SK-N-SH treated with all-trans-retinoic acid at 6 μM for 48 hours (cell line): Measurements from ENCODE around the gene TRAP1.

ENCODE experiments used
- ATAC-seq: fragments of 200-7000 bp; cut with Tn5 transposase; 3 replicates; pipeline ENCODE4 v1.9.1; 2020; ENCODE audit warnings: mild to moderate bottlenecking, moderate library complexity
- CREB5 ChIP-seq: fragments of 250-450 bp; sonication (Bioruptor Pico); IDR thresholded peaks from 2 replicates; pipeline ENCODE4 v1.5.1; 2020; ENCODE audit warnings: low read depth, mild to moderate bottlenecking, moderate library complexity
- CSDC2 ChIP-seq: fragments of 250-450 bp; sonication (Bioruptor Pico); IDR thresholded peaks from 2 replicates; pipeline ENCODE4 v1.5.0; 2020; ENCODE audit warnings: mild to moderate bottlenecking, moderate library complexity
- CSRNP3 ChIP-seq: fragments of 250-450 bp; sonication (Bioruptor Pico); IDR thresholded peaks from 2 replicates; pipeline ENCODE4 v1.5.1; 2021; ENCODE audit warnings: mild to moderate bottlenecking, moderate library complexity
- ESRRG ChIP-seq: fragments of 250-450 bp; sonication (Bioruptor Pico); IDR thresholded peaks from 2 replicates; pipeline ENCODE4 v1.6.1; 2021; ENCODE audit warnings: mild to moderate bottlenecking
- ISL1 ChIP-seq: fragments of 250-450 bp; sonication (Bioruptor Pico); IDR thresholded peaks from 2 replicates; pipeline ENCODE4 v2.1.2; 2022; ENCODE audit warnings: mild to moderate bottlenecking, moderate library complexity
- PATZ1 ChIP-seq: fragments of 250-450 bp; sonication (Bioruptor Pico); IDR thresholded peaks from 2 replicates; pipeline ENCODE4 v1.8.0; 2020; ENCODE audit warnings: mild to moderate bottlenecking, moderate library complexity, borderline replicate concordance
- POU6F1 ChIP-seq: fragments of 250-450 bp; sonication (Bioruptor Pico); IDR thresholded peaks from 2 replicates; pipeline ENCODE4 v1.8.0; 2021; ENCODE audit warnings: low read depth, mild to moderate bottlenecking, moderate library complexity, borderline replicate concordance
- PPARA ChIP-seq: fragments of 250-450 bp; sonication (Bioruptor Pico); IDR thresholded peaks from 2 replicates; pipeline ENCODE4 v1.5.0; 2020; ENCODE audit warnings: mild to moderate bottlenecking, borderline replicate concordance
- RARB ChIP-seq: fragments of 250-450 bp; sonication (Bioruptor Pico); IDR thresholded peaks from 2 replicates; pipeline ENCODE4 v1.8.0; 2021; ENCODE audit warnings: mild to moderate bottlenecking, moderate library complexity
- SNAI2 ChIP-seq: fragments of 250-450 bp; sonication (Bioruptor Pico); IDR thresholded peaks from 2 replicates; pipeline ENCODE4 v1.5.0; 2020; ENCODE audit warnings: mild to moderate bottlenecking, moderate library complexity
- TCF4 ChIP-seq: fragments of 250-450 bp; sonication (Bioruptor Pico); IDR thresholded peaks from 2 replicates; pipeline ENCODE4 v1.8.0; 2021; ENCODE audit warnings: mild to moderate bottlenecking, moderate library complexity, borderline replicate concordance
- TOX ChIP-seq: fragments of 250-450 bp; sonication (Bioruptor Pico); IDR thresholded peaks from 2 replicates; pipeline ENCODE4 v1.8.0; 2021; ENCODE audit warnings: mild to moderate bottlenecking, moderate library complexity, borderline replicate concordance
- TSHZ2 ChIP-seq: fragments of 250-450 bp; sonication (Bioruptor Pico); IDR thresholded peaks from 2 replicates; pipeline ENCODE4 v1.5.0; 2020; ENCODE audit warnings: mild to moderate bottlenecking, moderate library complexity
- ZC3H10 ChIP-seq: fragments of 250-450 bp; sonication (Bioruptor Pico); IDR thresholded peaks from 2 replicates; pipeline ENCODE4 v1.5.1; 2021; ENCODE audit warnings: mild to moderate bottlenecking, moderate library complexity
- ZFP3 ChIP-seq: fragments of 250-450 bp; sonication (Bioruptor Pico); IDR thresholded peaks from 2 replicates; pipeline ENCODE4 v1.5.0; 2020; ENCODE audit warnings: mild to moderate bottlenecking, moderate library complexity
- ZFP30 ChIP-seq: fragments of 450-650 bp; formaldehyde crosslinking; IDR thresholded peaks from 2 replicates; pipeline ENCODE4 v1.5.0; 2022; ENCODE audit warnings: mild to moderate bottlenecking, moderate library complexity
- ZNF565 ChIP-seq: fragments of 450-650 bp; formaldehyde crosslinking; conservative IDR thresholded peaks from 2 replicates; pipeline ENCODE4 v1.5.0; 2020; ENCODE audit warnings: low read depth, mild to moderate bottlenecking, moderate library complexity
- ZNF70 ChIP-seq: fragments of 450-650 bp; formaldehyde crosslinking; IDR thresholded peaks from 2 replicates; pipeline ENCODE4 v1.5.0; 2020; ENCODE audit warnings: mild to moderate bottlenecking, moderate library complexity
- ZNF8 ChIP-seq: fragments of 450-650 bp; formaldehyde crosslinking; IDR thresholded peaks from 2 replicates; pipeline ENCODE4 v1.5.0; 2020; ENCODE audit warnings: mild to moderate bottlenecking, moderate library complexity

The TRAP1 gene

GRCh38 chr16:3687792-3688191, 29.5 kb downstream of the TRAP1 start:
- TF ChIP-seq ISL1 (CRISPR knock-in tag) (no peak), ZNF8 (CRISPR knock-in tag) (no peak), TCF4 (CRISPR knock-in tag) (no peak), CSRNP3 (CRISPR knock-in tag) (no peak), ZFP30 (CRISPR knock-in tag) (no peak), ZNF70 (CRISPR knock-in tag) (no peak), CSDC2 (CRISPR knock-in tag) (no peak), POU6F1 (CRISPR knock-in tag) (no peak), ESRRG (no peak)
- ATAC-seq = no peak

- ATAC-seq = no peak
- TF ChIP-seq ZC3H10 (CRISPR knock-in tag) = no peak
- TF ChIP-seq SNAI2 = no peak
- no peak for TF ChIP-seq TSHZ2 (CRISPR knock-in tag)
- no peak for TF ChIP-seq ZNF565 (CRISPR knock-in tag)
- TF ChIP-seq CSDC2 (CRISPR knock-in tag) = no peak
- no peak for TF ChIP-seq CREB5 (CRISPR knock-in tag)
- no peak for TF ChIP-seq ZFP30 (CRISPR knock-in tag)
- no peak for TF ChIP-seq TOX (CRISPR knock-in tag)
- TF ChIP-seq POU6F1 (CRISPR knock-in tag) = no peak
- TF ChIP-seq PATZ1 (CRISPR knock-in tag) = no peak
- TF ChIP-seq, all 23 proteins: peak for 0
Measured at GRCh38 chr16:3687021-3687420, 30.3 kb downstream of the TRAP1 start.

GRCh38 chr16:3681206-3681605, 36.1 kb downstream of the TRAP1 start:
- ATAC-seq = no peak
- TF ChIP-seq TSHZ2 (CRISPR knock-in tag) (no peak), RARB (CRISPR knock-in tag) (no peak), ZFP3 (CRISPR knock-in tag) (no peak), PPARA (CRISPR knock-in tag) (no peak), ZNF70 (CRISPR knock-in tag) (no peak), ZFP30 (CRISPR knock-in tag) (no peak), TOX (CRISPR knock-in tag) (no peak), ZNF565 (CRISPR knock-in tag) (no peak), PATZ1 (CRISPR knock-in tag) (no peak)
